GM12801 (cell line): Measurements from ENCODE around the gene EIF3D.

ENCODE experiments used
- TF ChIP-seq, protein P1 (sequence below): IDR thresholded peaks from one replicate; pipeline ENCODE4 v1.5.1; 2011; ENCODE audit warnings: control low read depth; ENCODE audit not compliant: insufficient read length; ENCODE audit errors: extremely low read depth

The EIF3D gene

DNA sequence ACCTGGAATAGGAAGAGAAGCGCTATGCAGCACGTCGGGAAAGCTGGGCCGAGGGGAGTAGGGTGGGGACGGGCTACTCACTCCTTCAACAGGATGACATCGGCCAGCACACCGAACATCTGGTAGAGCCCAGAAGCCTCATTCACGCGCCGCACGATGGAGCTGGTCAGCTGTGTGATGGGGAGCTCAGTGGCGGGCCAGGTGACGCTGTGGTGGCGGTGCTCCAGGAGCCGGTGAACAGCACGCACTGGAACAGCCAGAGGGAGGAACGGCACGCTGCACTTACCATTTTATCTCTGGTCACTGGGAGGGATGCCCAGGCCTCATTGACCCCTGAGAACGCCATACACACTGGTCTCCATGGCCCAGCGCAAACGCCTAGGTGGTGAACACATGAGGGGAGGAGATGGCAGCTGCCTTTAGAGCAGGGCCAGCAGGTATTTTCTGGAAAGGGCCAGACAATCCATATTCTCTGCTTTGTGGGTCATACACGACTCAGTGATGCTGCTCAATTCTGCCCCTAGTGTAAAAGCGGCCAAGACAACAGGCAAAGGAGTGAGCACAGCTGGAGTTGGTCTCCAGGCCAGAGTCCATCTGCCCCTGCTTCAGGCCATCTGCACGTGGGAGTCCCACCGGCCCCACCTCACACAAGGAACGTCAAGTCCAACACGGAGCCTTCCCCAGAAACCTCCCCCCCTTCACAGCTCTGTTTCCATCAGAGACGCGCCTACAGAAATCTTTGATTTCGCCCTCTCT, 30.9 kb downstream of the EIF3D start:
- TF ChIP-seq, protein P1, sequence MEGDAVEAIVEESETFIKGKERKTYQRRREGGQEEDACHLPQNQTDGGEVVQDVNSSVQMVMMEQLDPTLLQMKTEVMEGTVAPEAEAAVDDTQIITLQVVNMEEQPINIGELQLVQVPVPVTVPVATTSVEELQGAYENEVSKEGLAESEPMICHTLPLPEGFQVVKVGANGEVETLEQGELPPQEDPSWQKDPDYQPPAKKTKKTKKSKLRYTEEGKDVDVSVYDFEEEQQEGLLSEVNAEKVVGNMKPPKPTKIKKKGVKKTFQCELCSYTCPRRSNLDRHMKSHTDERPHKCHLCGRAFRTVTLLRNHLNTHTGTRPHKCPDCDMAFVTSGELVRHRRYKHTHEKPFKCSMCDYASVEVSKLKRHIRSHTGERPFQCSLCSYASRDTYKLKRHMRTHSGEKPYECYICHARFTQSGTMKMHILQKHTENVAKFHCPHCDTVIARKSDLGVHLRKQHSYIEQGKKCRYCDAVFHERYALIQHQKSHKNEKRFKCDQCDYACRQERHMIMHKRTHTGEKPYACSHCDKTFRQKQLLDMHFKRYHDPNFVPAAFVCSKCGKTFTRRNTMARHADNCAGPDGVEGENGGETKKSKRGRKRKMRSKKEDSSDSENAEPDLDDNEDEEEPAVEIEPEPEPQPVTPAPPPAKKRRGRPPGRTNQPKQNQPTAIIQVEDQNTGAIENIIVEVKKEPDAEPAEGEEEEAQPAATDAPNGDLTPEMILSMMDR: no peak

DNA sequence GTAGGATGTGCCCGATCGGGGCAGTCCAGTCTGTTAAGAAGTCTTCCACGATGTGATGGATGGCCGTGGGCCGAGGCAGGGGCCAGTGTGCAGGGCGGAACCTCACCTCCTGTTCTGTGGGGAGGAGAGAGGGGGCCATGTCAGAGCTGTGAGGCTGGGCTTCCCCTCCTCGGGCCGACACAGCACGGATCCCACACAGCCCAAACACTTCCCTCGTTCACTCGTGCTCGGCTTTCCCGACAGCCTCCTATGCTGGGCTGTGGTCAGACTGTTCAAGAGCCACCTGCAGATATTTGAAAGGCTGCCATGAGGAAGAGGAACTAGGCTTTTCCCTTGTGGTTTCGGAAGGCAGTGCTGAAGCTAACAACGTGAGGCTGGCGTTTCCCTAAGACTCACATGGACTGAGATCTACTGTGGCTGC, 35.3 kb downstream of the EIF3D start:
- TF ChIP-seq, protein P1: no peak

DNA sequence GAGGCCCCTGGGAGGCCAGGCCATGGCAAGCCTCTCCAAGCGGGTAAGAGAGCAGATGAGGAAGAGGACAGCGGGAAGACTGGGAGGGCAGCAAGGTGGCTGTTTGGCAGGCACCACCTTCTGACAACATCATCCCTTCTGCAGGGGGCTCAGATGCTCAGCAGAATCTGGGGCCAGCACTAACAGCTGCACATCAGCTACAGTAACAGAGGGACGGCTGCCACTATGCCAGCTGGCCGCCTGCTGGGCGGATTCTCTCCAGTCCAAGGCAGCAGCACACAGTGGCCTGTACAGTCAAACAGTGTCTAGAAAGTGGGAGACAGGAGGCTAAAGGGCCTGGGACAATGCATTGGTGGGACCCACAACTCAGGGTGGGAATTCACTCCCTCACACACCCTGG, 36.9 kb downstream of the EIF3D start:
- TF ChIP-seq, protein P1: no peak

DNA sequence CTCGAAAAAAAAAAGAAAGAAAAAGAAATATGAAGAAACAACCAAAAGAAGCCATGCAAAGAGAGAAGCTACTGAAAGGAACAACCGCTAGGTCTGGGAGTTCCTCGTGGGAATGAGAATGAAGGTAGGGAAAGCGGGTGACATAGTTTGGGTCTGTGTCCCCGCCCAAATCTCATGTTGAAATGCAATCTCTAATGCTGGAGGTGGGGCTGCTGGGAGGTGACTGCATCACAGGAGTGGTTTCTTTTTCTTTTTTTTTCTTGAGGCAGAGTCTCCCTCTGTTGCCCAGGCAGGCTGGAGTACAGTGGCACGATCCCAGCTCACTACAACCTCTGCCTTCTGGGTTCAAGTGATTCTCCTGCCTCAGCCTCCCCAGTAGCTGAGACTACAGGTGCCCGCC, 37.8 kb downstream of the EIF3D start:
- TF ChIP-seq, protein P1: no peak

DNA sequence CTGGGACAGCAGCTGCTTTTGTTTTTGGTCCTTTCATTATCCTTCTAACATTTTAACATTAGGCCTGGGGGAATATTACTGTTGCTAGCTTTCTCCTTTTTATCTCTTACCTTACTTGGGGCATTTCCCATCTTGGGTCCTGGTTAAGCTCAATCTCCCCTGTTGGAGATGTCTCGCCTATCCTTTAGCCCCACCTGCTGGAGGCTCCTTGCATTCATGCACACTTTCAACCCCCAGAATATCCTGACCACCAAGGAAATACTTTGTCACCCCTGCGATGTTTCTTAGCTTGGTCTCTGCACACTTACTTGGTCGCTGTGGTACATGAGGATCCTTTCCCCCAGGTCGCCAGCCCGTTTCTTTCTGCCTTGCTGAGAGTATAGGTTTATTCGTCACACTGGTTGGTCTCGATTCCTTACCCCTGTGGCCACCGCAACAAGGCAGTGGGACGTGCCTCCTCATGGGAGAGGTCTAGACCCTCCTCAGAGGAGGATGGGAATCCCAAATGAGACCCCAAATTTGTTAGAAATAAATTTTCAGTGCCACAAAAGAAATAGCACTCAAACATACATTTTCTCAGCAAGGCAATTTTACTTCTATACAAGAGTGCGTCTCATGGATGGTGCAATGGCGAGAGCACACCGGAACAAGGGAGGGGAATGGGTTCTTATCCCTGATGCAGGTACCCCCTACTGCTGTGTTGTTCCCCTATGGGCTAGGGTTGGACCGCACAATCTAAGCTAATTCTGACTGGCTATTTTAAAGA, 42.2 kb downstream of the EIF3D start:
- TF ChIP-seq, protein P1: no peak

DNA sequence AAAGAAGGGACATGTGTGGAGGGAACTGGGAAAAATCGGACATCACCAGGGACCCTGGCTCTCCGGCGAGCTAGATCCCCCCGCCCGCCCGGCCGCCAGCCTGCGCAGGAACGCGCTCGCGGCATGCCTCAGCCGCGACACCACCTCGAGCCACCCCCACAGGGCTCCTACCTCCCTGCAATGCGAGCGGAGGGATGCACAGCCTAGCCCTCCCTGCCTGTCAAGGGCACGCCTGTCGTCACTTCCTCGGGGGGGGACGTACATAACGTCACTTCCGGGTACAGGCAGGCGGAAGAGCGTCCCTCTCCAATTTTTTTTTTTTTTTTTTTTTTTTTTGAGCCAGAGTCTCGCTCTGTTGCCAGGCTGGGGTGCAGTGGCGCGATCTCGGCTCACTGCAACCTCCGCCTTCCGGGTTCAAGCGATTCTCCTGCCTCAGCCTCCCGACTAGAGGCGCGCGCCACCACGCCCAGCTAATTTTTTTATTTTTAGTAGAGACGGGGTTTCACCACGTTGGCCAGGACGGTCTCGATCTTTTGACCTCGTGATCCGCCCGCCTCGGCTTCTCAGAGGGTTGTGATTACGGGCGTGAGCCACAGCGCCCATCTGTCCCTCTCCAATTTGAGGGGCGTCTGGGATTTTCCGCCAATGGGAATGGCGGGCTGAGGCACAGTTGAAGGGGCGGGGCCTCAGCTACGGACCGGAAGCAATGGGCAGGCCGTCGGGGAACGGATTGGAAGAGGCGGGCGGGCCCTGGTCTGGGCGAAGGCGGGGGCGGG, 47.4 kb downstream of the EIF3D start, which contains the start of gene TXN2:
TXN2 (minus strand) TSS at position 248 of the 776 bp plus-strand sequence. CDS start 803 bp downstream, outside the sequence.
- TF ChIP-seq, protein P1: no peak

DNA sequence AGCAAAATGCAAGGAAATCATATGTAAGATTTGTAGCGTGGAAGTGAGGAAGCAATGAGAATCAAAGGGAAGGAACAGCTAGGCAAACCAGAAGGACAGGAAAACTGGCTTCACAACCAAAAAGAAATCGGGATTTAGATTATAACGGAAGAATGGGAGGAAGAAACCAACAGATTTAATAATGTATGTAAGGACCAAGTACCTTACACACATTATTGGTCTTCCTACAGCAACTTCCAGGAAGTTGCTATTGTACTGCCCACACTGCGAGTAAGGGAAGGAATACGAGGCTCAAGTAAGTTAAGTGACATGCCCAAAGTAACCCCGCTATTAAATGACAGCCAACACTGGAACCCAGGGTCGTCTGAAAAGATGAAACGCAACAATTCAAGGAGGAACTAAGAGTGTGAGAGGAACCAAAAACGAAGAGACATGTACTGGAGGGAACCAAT, 48.0 kb downstream of the EIF3D start:
- TF ChIP-seq, protein P1: no peak
